ENCODE measurements around the gene ARHGEF7. TPM values are rescaled to one million over a fixed set of nuclear protein-coding genes. Genes with fewer than 3 reads are reported as not detected.

The ARHGEF7 gene
- total and polyA plus RNA-seq, 2 experiments from 2014 or later: 23.6 to 58.9 TPM

GRCh38 chr13:111210091-111210490 is 95.0 kb downstream of the ARHGEF7 start (continued):
- no peak for TF ChIP-seq ZNF114 (CRISPR knock-in tag; IDR thresholded peaks at IDR 0.05)
- TF ChIP-seq NANOG (IDR thresholded peaks at IDR 0.05; ENCODE audit: borderline replicate concordance): no peak
- TF ChIP-seq EZH2 (IDR thresholded peaks at IDR 0.05; ENCODE audit: low read depth, unreplicated experiment): no peak
- no peak for TF ChIP-seq JUNB (IDR thresholded peaks at IDR 0.05; ENCODE audit: unreplicated experiment)
- TF ChIP-seq, protein P1, sequence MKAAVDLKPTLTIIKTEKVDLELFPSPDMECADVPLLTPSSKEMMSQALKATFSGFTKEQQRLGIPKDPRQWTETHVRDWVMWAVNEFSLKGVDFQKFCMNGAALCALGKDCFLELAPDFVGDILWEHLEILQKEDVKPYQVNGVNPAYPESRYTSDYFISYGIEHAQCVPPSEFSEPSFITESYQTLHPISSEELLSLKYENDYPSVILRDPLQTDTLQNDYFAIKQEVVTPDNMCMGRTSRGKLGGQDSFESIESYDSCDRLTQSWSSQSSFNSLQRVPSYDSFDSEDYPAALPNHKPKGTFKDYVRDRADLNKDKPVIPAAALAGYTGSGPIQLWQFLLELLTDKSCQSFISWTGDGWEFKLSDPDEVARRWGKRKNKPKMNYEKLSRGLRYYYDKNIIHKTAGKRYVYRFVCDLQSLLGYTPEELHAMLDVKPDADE (IDR thresholded peaks at IDR 0.05): no peak

DNA sequence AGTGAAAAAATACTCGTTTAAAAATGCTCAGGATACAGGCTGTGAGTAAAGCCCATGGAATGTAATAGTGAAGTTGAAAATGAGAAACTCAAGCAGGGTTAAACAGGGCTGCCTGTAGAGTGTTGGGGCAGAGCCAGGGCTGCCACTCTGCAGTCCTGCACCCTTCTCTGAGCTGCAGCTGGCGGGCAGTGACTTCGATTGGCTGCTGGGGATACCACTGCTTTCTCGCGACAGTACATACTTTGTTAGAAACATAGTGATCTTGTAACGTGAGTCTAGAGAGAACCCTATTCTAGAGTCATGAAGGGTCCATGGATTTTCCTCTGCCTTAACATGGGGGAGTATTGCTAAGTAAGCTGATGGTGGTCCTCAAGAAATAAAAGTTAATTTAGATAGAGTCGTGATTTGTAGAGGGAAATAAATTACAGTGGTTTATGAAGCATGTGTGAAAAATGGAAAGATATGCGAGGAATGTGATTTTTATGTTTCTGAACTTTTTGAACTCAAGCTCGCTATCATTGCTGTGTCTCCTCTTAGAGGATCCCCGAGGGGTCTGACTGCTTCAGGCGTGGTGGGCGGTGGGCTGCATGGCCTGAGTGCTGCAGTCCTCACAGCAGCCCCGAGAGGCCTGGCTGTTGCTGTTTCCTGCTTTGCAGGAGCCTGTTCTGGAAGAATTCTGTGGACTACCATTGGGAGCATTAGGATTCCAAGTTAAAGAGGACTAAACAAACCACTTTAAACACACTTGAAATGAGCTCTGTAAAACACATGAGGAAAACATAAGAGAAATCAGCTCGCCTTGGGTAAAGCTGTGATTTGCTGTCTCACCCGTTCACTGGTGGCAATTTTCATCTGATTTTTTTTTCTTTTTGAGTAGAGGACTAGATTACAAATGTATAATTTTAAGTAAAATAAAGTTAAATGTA is 95.7 kb downstream of the ARHGEF7 start:
- Mint-ChIP-seq H3K27ac (peak overlapping the region; percentile 72), H3K4me3 (no peak overlapping the region; the same call in 2 of the 3 replicates), H3K4me1 (peaks cover 79% of the 10 kb centered on the region), H3K9me3 (no peaks in the 10 kb centered on the region; the same call in 2 of the 3 replicates), H3K27me3 (ENCODE audit: insufficient read depth, low read depth, poor library complexity) (peaks cover 13% of the 10 kb centered on the region), H3K36me3 (ENCODE audit: low read depth) (peaks cover 11% of the 10 kb centered on the region; the same call in 2 of the 3 replicates)
- Histone ChIP-seq H3F3A (replicated peaks; ENCODE audit: low read depth) (no peaks in the 10 kb centered on the region), H3K27ac (ENCODE audit: low read depth) (peak overlapping the region; percentile 81), H3K9me2 (ENCODE audit: insufficient read depth) (no peaks in the 10 kb centered on the region), H3K4me1 (ENCODE audit: insufficient read depth) (peaks cover 57% of the 10 kb centered on the region), H3K79me2 (replicated peaks; ENCODE audit: insufficient read depth) (peaks cover 90% of the 10 kb centered on the region), H3K4me3 (no peak overlapping the region), H3K4me2 (0 out of 2 replicates have a peak overlapping the region, but pooled peaks have one; percentile 7), H2AFZ (no peak overlapping the region), H3K36me3 (ENCODE audit: insufficient read depth) (no peaks in the 10 kb centered on the region), H3K27me3 (ENCODE audit: insufficient read depth) (no peaks in the 10 kb centered on the region), H4K20me1 (replicated peaks; ENCODE audit: insufficient read depth) (no peaks in the 10 kb centered on the region; the same call in none of the 2 replicates)
- TF ChIP-seq, protein P2, sequence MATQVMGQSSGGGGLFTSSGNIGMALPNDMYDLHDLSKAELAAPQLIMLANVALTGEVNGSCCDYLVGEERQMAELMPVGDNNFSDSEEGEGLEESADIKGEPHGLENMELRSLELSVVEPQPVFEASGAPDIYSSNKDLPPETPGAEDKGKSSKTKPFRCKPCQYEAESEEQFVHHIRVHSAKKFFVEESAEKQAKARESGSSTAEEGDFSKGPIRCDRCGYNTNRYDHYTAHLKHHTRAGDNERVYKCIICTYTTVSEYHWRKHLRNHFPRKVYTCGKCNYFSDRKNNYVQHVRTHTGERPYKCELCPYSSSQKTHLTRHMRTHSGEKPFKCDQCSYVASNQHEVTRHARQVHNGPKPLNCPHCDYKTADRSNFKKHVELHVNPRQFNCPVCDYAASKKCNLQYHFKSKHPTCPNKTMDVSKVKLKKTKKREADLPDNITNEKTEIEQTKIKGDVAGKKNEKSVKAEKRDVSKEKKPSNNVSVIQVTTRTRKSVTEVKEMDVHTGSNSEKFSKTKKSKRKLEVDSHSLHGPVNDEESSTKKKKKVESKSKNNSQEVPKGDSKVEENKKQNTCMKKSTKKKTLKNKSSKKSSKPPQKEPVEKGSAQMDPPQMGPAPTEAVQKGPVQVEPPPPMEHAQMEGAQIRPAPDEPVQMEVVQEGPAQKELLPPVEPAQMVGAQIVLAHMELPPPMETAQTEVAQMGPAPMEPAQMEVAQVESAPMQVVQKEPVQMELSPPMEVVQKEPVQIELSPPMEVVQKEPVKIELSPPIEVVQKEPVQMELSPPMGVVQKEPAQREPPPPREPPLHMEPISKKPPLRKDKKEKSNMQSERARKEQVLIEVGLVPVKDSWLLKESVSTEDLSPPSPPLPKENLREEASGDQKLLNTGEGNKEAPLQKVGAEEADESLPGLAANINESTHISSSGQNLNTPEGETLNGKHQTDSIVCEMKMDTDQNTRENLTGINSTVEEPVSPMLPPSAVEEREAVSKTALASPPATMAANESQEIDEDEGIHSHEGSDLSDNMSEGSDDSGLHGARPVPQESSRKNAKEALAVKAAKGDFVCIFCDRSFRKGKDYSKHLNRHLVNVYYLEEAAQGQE (IDR thresholded peaks at IDR 0.05; ENCODE audit: unreplicated experiment): no peak
- DNase-seq (ENCODE audit: low spot score): no peak
- peak; percentile 38 for ATAC-seq

Data from GM23338 (cell line).